HEK293T (cell line): ENCODE measurements around the gene MCF2.

Experiments
- CTCF ChIA-PET: fragments of 350-600 bp; formaldehyde crosslinking; extraction: SDS; loops from one replicate; lab custom pipeline; 2021; ENCODE audit warnings: antibody characterized with exemption, inconsistent platforms; lab: Yijun Ruan, JAX
- POLR2A ChIA-PET: fragments of 350-600 bp; formaldehyde crosslinking; extraction: SDS; loops from one replicate; lab custom pipeline; 2020; ENCODE audit warnings: antibody characterized with exemption, inconsistent platforms; lab: Yijun Ruan, JAX
- DNase-seq: peaks from one replicate; pipeline ENCODE4 v3.0.0; 2012; ENCODE audit warnings: mixed read lengths; ENCODE audit errors: extremely low spot score
- ARNT ChIP-seq: fragments of 450-650 bp; IDR thresholded peaks from 2 replicates; pipeline ENCODE4 v1.6.1; 2017; ENCODE audit warnings: mild to moderate bottlenecking
- BHLHE40 ChIP-seq: fragments of 450-650 bp; IDR thresholded peaks from 2 replicates; pipeline ENCODE4 v1.6.1; 2016; ENCODE audit warnings: mild to moderate bottlenecking, moderate library complexity, borderline replicate concordance
- CTBP1 ChIP-seq: fragments of 450-650 bp; IDR thresholded peaks from 2 replicates; pipeline ENCODE4 v1.6.1; 2016; ENCODE audit warnings: borderline replicate concordance
- ELF4 ChIP-seq: fragments of 450-650 bp; IDR thresholded peaks from 2 replicates; pipeline ENCODE4 v1.6.1; 2017; ENCODE audit warnings: antibody characterized with exemption
- FOXA1 ChIP-seq: fragments of 450-650 bp; IDR thresholded peaks from 2 replicates; pipeline ENCODE4 v1.6.1; 2016; ENCODE audit warnings: mild to moderate bottlenecking
- FOXK2 ChIP-seq: fragments of 450-650 bp; IDR thresholded peaks from 2 replicates; pipeline ENCODE4 v1.6.1; 2016; ENCODE audit warnings: mild to moderate bottlenecking
- FOXM1 ChIP-seq: fragments of 450-650 bp; IDR thresholded peaks from 2 replicates; pipeline ENCODE4 v1.6.1; 2017; ENCODE audit warnings: mild to moderate bottlenecking, borderline replicate concordance
- HDGF ChIP-seq: fragments of 450-650 bp; IDR thresholded peaks from 2 replicates; pipeline ENCODE4 v1.6.1; 2017; ENCODE audit warnings: antibody characterized with exemption, borderline replicate concordance
- L3MBTL2 ChIP-seq: fragments of 450-650 bp; conservative IDR thresholded peaks from 2 replicates; pipeline ENCODE4 v1.6.1; 2016; ENCODE audit warnings: mild to moderate bottlenecking
- LEF1 ChIP-seq: fragments of 450-650 bp; IDR thresholded peaks from 2 replicates; pipeline ENCODE4 v1.6.1; 2017; ENCODE audit warnings: mild to moderate bottlenecking, borderline replicate concordance
- NFRKB ChIP-seq: fragments of 450-650 bp; IDR thresholded peaks from 2 replicates; pipeline ENCODE4 v1.6.1; 2016; ENCODE audit warnings: mild to moderate bottlenecking, moderate library complexity
- PKNOX1 ChIP-seq: fragments of 450-650 bp; IDR thresholded peaks from 2 replicates; pipeline ENCODE4 v1.6.1; 2016
- SP1 ChIP-seq: fragments of 450-650 bp; IDR thresholded peaks from 2 replicates; pipeline ENCODE4 v1.6.1; 2017
- SUZ12 ChIP-seq: fragments of 450-650 bp; IDR thresholded peaks from 2 replicates; pipeline ENCODE4 v1.6.1; 2016; ENCODE audit warnings: mild to moderate bottlenecking
- TARDBP ChIP-seq: fragments of 450-650 bp; IDR thresholded peaks from 2 replicates; pipeline ENCODE4 v1.6.1; 2016
- ZNF384 ChIP-seq: fragments of 450-650 bp; IDR thresholded peaks from 2 replicates; pipeline ENCODE4 v1.6.1; 2016

MCF2 gene

GRCh38 chrX:139538907-139539790 lies 168.8 kb downstream of the MCF2 start:
- no peak for DNase-seq
- TF ChIP-seq LEF1 (no peak), PKNOX1 (no peak), TARDBP (no peak), ELF4 (no peak), FOXK2 (no peak), HDGF (no peak), NFRKB (no peak), SUZ12 (no peak), L3MBTL2 (no peak)
- POLR2A ChIA-PET, result no interaction called here
- CTCF ChIA-PET, result no interaction called here

GRCh38 chrX:139533444-139533843 lies 174.5 kb downstream of the MCF2 start:
- CTCF ChIA-PET, result no interaction called here
- no peak for DNase-seq
- POLR2A ChIA-PET, result no interaction called here
- TF ChIP-seq CTBP1 (no peak), BHLHE40 (no peak), LEF1 (no peak), NFRKB (no peak), SP1 (no peak), FOXM1 (no peak), HDGF (no peak), ARNT (no peak), L3MBTL2 (no peak), FOXA1 (no peak), ELF4 (no peak), ZNF384 (no peak), TARDBP (no peak), SUZ12 (no peak), PKNOX1 (no peak), FOXK2 (no peak)

GRCh38 chrX:139532834-139533233 lies 175.1 kb downstream of the MCF2 start:
- POLR2A ChIA-PET, result no interaction called here
- no peak for DNase-seq
- TF ChIP-seq FOXM1, result no peak
- TF ChIP-seq SP1, result no peak
- TF ChIP-seq FOXA1, result no peak
- TF ChIP-seq ARNT, result no peak
- no peak for TF ChIP-seq FOXK2
- TF ChIP-seq CTBP1, result no peak
- CTCF ChIA-PET, result no interaction called here
